C4-2B (cell line): ENCODE measurements around the gene TRIM32.

Experiments used
- ZFX ChIP-seq: fragments of 450-650 bp; IDR thresholded peaks from 2 replicates; pipeline ENCODE4 v1.6.1; 2017
- TF ChIP-seq, protein P1 (sequence below): fragments of 450-650 bp; conservative IDR thresholded peaks from 2 replicates; pipeline ENCODE4 v1.5.1; 2017; ENCODE audit warnings: mild to moderate bottlenecking

DNA sequence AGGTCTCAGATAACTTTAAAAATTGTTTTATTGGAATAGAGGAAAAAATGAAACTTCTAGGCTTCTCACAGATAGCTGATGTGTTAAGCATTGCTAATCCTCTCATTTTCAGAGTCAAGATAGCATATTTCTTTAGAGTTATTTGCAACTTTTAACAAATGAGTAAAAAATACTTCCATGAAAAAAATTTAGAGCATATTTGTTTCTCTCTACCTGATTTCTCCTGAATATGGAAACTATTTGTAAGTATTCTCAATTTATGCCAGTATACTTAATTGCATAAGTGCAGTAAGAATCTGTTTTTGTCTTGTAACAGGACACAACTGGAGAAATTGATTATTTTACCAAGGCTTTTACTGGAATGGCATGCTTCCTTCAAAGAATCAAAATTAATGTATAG, 3.6 kb upstream of the TRIM32 start:
- TF ChIP-seq, protein P1, sequence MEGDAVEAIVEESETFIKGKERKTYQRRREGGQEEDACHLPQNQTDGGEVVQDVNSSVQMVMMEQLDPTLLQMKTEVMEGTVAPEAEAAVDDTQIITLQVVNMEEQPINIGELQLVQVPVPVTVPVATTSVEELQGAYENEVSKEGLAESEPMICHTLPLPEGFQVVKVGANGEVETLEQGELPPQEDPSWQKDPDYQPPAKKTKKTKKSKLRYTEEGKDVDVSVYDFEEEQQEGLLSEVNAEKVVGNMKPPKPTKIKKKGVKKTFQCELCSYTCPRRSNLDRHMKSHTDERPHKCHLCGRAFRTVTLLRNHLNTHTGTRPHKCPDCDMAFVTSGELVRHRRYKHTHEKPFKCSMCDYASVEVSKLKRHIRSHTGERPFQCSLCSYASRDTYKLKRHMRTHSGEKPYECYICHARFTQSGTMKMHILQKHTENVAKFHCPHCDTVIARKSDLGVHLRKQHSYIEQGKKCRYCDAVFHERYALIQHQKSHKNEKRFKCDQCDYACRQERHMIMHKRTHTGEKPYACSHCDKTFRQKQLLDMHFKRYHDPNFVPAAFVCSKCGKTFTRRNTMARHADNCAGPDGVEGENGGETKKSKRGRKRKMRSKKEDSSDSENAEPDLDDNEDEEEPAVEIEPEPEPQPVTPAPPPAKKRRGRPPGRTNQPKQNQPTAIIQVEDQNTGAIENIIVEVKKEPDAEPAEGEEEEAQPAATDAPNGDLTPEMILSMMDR = no peak
- TF ChIP-seq ZFX = no peak
